MM.1S (cell line): Measurements from ENCODE around the gene MBLAC1.

ENCODE experiments used
- DNase-seq: peaks from one replicate; pipeline ENCODE4 v3.0.0-alpha.2; 2015
- H2AFZ ChIP-seq: fragments of 300-600 bp; sonication (generic); 2 replicates; pipeline ENCODE4 v1.6.0; 2016; ENCODE audit warnings: antibody characterized with exemption, low read length
- H3F3A ChIP-seq: fragments of 300-600 bp; sonication (generic); 2 replicates; pipeline ENCODE4 v1.6.1; 2016; ENCODE audit warnings: mild to moderate bottlenecking, antibody characterized with exemption, low read length, moderate library complexity, mixed read lengths; ENCODE audit not compliant: insufficient read depth
- H3K27ac ChIP-seq: fragments of 300-600 bp; sonication (generic); 2 replicates; pipeline ENCODE4 v1.5.1; 2016; ENCODE audit warnings: mild to moderate bottlenecking, low read length
- H3K27me3 ChIP-seq: fragments of 300-600 bp; sonication (generic); replicated peaks from 2 replicates; pipeline ENCODE4 v1.6.0; 2016; ENCODE audit warnings: low read length; ENCODE audit not compliant: insufficient read depth
- H3K36me3 ChIP-seq: fragments of 300-600 bp; sonication (generic); replicated peaks from 2 replicates; pipeline ENCODE4 v1.6.1; 2016; ENCODE audit warnings: mild to moderate bottlenecking, low read length, mixed read lengths; ENCODE audit not compliant: insufficient read depth
- H3K4me1 ChIP-seq: fragments of 300-600 bp; sonication (generic); 2 replicates; pipeline ENCODE4 v1.6.1; 2016; ENCODE audit warnings: low read length, mixed read lengths
- H3K4me2 ChIP-seq: fragments of 300-600 bp; sonication (generic); 2 replicates; pipeline ENCODE4 v1.6.0; 2016; ENCODE audit warnings: low read depth, low read length
- H3K4me3 ChIP-seq: fragments of 300-600 bp; sonication (generic); 2 replicates; pipeline ENCODE4 v1.5.1; 2016; ENCODE audit warnings: low read length, mixed read lengths
- H3K79me2 ChIP-seq: fragments of 300-600 bp; sonication (generic); 2 replicates; pipeline ENCODE4 v1.6.1; 2016; ENCODE audit warnings: mixed run types, low read length, mixed read lengths
- H3K9ac ChIP-seq: fragments of 300-600 bp; sonication (generic); 2 replicates; pipeline ENCODE4 v1.6.1; 2016; ENCODE audit warnings: low read length, mixed read lengths
- H3K9me2 ChIP-seq: fragments of 300-600 bp; sonication (generic); replicated peaks from 2 replicates; pipeline ENCODE4 v1.6.1; 2016; ENCODE audit warnings: mild to moderate bottlenecking, low read length, mixed read lengths; ENCODE audit not compliant: insufficient read depth
- H3K9me3 ChIP-seq: fragments of 300-600 bp; sonication (generic); replicated peaks from 2 replicates; pipeline ENCODE4 v1.6.1; 2016; ENCODE audit warnings: mild to moderate bottlenecking, low read length, mixed read lengths; ENCODE audit not compliant: insufficient read depth
- H4K20me1 ChIP-seq: fragments of 300-600 bp; sonication (generic); 2 replicates; pipeline ENCODE4 v1.6.1; 2016; ENCODE audit warnings: mild to moderate bottlenecking, low read length, moderate library complexity, mixed read lengths; ENCODE audit not compliant: insufficient read depth
- EZH2 ChIP-seq: fragments of 300-600 bp; sonication (generic); optimal IDR thresholded peaks from 2 replicates; pipeline ENCODE3; 2017; ENCODE audit warnings: low read depth, mild to moderate bottlenecking, antibody characterized with exemption, low read length, mixed read lengths
- EZH2phosphoT487 ChIP-seq: fragments of 300-600 bp; sonication (generic); IDR thresholded peaks from 2 replicates; pipeline ENCODE4 v1.6.1; 2018; ENCODE audit warnings: antibody characterized with exemption, low read length
- TF ChIP-seq, protein P1 (sequence below): fragments of 300-600 bp; sonication (generic); IDR thresholded peaks from 2 replicates; pipeline ENCODE4 v1.5.1; 2016; ENCODE audit warnings: antibody characterized with exemption, low read length, mixed read lengths

The MBLAC1 gene

DNA sequence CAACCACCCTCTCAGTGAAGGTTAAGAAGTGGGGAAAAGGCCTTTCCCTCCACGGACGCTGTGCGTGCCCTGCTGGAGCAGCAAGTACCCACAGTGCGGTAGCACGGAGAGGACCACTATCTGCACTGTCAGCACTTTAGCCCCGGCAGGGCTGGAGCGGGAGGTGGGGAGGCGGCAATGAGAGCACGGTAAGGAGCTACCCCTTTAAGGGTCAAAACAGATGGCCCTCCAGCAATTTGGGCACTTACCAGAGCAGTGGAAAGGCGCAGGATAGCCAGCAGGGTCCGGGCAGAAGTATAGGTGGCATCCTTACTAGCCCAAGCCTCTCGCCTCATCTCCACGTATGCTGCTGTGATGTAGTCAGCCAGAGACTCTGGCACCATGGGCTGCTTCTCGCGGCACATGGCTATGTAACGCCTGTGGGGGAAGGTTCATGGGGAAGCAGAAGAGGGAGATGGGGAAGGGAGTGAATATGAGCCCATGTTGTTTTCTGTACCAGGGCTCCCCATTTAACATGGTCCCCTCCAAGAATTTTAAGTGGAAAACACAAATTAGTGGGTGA, 32.8 kb upstream of the MBLAC1 start:
- peaks cover 9% of the 10 kb centered on the region; the same call in 1 of the 2 replicates for H3K4me1 ChIP-seq
- no peak for TF ChIP-seq EZH2
- no peak for TF ChIP-seq EZH2phosphoT487
- TF ChIP-seq, protein P1, sequence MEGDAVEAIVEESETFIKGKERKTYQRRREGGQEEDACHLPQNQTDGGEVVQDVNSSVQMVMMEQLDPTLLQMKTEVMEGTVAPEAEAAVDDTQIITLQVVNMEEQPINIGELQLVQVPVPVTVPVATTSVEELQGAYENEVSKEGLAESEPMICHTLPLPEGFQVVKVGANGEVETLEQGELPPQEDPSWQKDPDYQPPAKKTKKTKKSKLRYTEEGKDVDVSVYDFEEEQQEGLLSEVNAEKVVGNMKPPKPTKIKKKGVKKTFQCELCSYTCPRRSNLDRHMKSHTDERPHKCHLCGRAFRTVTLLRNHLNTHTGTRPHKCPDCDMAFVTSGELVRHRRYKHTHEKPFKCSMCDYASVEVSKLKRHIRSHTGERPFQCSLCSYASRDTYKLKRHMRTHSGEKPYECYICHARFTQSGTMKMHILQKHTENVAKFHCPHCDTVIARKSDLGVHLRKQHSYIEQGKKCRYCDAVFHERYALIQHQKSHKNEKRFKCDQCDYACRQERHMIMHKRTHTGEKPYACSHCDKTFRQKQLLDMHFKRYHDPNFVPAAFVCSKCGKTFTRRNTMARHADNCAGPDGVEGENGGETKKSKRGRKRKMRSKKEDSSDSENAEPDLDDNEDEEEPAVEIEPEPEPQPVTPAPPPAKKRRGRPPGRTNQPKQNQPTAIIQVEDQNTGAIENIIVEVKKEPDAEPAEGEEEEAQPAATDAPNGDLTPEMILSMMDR, result no peak
- no peaks in the 10 kb centered on the region for H3K27me3 ChIP-seq
- H3F3A ChIP-seq, result peaks cover 54% of the 10 kb centered on the region
- H2AFZ ChIP-seq, result no peak overlapping the region
- no peaks in the 10 kb centered on the region for H3K9me2 ChIP-seq
- no peaks in the 10 kb centered on the region for H3K9me3 ChIP-seq
- peaks cover 52% of the 10 kb centered on the region for H3K36me3 ChIP-seq
- no peaks in the 10 kb centered on the region for H4K20me1 ChIP-seq
- H3K4me3 ChIP-seq, result no peak overlapping the region
- no peak for DNase-seq
- H3K27ac ChIP-seq, result no peak overlapping the region
- H3K4me2 ChIP-seq, result no peak overlapping the region
- no peak overlapping the region for H3K9ac ChIP-seq
- peaks cover 71% of the 10 kb centered on the region for H3K79me2 ChIP-seq

DNA sequence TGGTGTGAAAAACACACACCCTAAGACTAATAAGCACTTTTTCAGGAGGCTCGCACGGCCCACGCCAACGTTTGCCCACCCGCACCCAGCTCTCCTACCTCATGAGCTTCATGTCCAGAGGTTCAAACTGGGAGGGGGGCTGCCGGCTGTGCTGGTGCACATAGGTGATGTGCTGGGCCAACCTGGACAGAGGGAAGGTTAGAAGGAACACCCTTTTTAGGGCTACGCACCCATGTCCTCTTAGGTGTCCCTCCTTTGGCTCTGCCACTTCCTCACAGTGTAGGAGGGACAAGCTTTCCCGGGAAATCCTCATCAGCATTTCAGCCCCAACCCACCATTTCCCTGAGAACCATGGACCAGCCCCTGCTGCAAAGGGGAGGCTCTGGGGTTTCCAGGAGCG, 31.5 kb upstream of the MBLAC1 start:
- H3K4me3 ChIP-seq, result no peak overlapping the region
- peaks cover 7% of the 10 kb centered on the region; the same call in 1 of the 2 replicates for H4K20me1 ChIP-seq
- no peak overlapping the region for H3K4me2 ChIP-seq
- no peak for TF ChIP-seq EZH2phosphoT487
- TF ChIP-seq, protein P1, result no peak
- no peak for TF ChIP-seq EZH2
- peaks cover 10% of the 10 kb centered on the region for H3K4me1 ChIP-seq
- H3K9me3 ChIP-seq, result no peaks in the 10 kb centered on the region
- peaks cover 54% of the 10 kb centered on the region for H3F3A ChIP-seq
- H2AFZ ChIP-seq, result no peak overlapping the region
- no peaks in the 10 kb centered on the region for H3K9me2 ChIP-seq
- H3K9ac ChIP-seq, result no peak overlapping the region
- DNase-seq, result no peak
- no peaks in the 10 kb centered on the region for H3K27me3 ChIP-seq
- H3K36me3 ChIP-seq, result peaks cover 58% of the 10 kb centered on the region
- no peak overlapping the region for H3K27ac ChIP-seq
- peaks cover 74% of the 10 kb centered on the region for H3K79me2 ChIP-seq

DNA sequence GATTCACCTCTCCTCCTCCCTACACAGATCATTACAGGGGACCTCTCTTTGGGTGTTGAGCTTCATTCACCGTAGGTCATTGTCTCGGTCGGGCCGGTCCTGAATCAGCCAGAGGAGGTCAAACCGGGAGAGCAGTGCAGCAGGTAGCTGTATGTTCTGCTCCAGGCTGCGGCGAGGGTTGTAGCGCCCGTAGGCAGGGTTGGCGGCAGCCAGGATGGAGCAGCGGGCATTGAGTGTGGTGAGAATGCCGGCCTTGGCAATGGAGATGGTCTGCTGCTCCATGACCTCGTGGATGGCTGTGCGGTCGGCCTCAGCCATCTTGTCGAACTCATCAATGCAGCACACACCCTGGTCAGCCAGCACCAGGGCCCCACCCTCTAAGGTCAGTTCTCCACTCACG, 31.1 kb upstream of the MBLAC1 start:
- peaks cover 9% of the 10 kb centered on the region; the same call in 1 of the 2 replicates for H4K20me1 ChIP-seq
- H3K9me2 ChIP-seq, result no peaks in the 10 kb centered on the region
- no peaks in the 10 kb centered on the region for H3K27me3 ChIP-seq
- no peak for DNase-seq
- H2AFZ ChIP-seq, result no peak overlapping the region
- no peaks in the 10 kb centered on the region for H3K9me3 ChIP-seq
- peaks cover 74% of the 10 kb centered on the region for H3K79me2 ChIP-seq
- peaks cover 7% of the 10 kb centered on the region for H3K4me1 ChIP-seq
- H3K4me3 ChIP-seq, result no peak overlapping the region
- no peak overlapping the region for H3K9ac ChIP-seq
- TF ChIP-seq EZH2, result no peak
- no peak for TF ChIP-seq EZH2phosphoT487
- TF ChIP-seq, protein P1, result no peak
- H3K4me2 ChIP-seq, result no peak overlapping the region
- H3F3A ChIP-seq, result peaks cover 52% of the 10 kb centered on the region
- H3K36me3 ChIP-seq, result peaks cover 58% of the 10 kb centered on the region
- no peak overlapping the region for H3K27ac ChIP-seq
